ENCODE data around the gene CDS2. TPM values are rescaled to one million over a fixed set of nuclear protein-coding genes. Genes with fewer than 3 reads are reported as not detected.

Gene CDS2
- total RNA-seq, 1 donor from 2014 or later: 46.9 TPM

DNA sequence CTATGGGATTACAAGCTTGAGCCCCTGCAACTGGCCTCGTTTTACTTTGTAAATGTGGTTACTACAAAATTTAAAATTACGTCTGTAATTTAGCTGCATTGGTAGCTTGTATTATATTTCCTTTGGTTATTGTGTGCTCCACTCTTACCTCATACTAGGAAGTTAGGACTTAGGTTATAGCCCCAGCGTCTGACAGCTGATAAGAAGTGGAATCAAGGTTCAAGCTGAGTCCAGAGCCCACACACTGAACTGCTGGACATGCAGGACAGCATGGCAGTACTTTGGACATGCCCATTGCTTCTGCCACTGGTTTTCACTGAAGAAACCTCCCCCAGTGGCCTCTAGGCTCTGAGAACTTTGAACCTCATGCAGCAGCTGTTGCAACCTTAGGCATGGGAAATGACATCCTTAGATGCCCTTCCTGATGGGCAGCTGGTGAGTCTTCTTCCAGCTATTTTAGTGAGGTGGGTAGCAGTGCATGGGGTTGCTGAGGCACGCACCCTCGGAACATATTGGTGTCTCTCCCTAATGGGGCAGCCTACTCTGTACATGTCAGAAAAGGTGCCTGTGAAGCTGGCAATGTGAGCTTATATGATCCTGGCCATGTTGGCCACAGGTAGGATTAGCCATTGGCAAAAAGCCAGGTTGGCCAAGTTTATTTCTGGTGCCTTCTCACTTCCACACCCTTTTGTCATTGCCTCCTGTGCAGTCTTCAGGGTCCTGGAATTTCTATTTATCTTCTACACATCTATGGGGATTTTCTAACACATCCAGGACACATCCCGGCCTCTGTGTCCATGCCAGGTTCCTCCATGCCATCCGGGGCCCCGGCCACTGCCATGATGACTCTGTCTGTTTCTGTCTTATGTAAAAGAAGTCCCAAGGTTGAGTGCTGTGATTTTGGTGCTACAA, 85.3 kb downstream of the CDS2 start:
- Mint-ChIP-seq H3K4me1 (ENCODE audit: low read depth) (peaks cover 15% of the 10 kb centered on the region), H3K36me3 (ENCODE audit: low read depth) (peaks cover 8% of the 10 kb centered on the region), H3K27me3 (ENCODE audit: low read depth) (no peaks in the 10 kb centered on the region), H3K27ac (ENCODE audit: unreplicated experiment) (no peak overlapping the region), H3K4me3 (ENCODE audit: unreplicated experiment) (no peak overlapping the region), H3K9me3 (ENCODE audit: low read depth) (peaks cover 2% of the 10 kb centered on the region)
- TF ChIP-seq, protein P1, sequence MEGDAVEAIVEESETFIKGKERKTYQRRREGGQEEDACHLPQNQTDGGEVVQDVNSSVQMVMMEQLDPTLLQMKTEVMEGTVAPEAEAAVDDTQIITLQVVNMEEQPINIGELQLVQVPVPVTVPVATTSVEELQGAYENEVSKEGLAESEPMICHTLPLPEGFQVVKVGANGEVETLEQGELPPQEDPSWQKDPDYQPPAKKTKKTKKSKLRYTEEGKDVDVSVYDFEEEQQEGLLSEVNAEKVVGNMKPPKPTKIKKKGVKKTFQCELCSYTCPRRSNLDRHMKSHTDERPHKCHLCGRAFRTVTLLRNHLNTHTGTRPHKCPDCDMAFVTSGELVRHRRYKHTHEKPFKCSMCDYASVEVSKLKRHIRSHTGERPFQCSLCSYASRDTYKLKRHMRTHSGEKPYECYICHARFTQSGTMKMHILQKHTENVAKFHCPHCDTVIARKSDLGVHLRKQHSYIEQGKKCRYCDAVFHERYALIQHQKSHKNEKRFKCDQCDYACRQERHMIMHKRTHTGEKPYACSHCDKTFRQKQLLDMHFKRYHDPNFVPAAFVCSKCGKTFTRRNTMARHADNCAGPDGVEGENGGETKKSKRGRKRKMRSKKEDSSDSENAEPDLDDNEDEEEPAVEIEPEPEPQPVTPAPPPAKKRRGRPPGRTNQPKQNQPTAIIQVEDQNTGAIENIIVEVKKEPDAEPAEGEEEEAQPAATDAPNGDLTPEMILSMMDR (IDR thresholded peaks at IDR 0.05): no peak
- no peak for DNase-seq (ENCODE audit: low spot score)

DNA sequence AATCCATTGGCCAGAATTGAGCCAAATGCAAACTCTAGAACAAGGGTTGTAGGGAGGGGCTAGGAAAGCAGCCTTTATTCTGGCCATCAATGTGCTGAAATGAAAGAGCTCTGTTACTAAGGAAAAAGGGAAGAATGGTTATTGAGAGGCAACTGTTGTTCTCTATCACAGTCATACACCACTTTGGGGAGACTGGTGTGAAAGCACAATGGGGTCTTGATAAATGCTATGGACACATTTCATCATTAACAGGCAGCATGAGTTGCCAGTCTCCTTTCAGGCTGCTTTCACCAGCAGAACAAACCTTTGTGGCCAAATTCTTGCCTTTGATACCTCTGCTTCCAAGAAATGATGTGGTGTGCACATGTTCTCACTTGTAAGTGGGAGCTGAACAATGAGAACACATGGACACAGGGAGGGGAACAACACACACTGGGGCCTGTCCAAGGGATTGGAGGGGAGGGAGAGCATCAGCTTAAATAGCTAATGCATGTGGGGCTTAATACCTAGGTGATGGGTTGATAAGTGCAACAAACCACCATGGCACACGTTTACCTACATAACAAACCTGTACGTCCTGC, 86.2 kb downstream of the CDS2 start:
- TF ChIP-seq, protein P1 (IDR thresholded peaks at IDR 0.05): no peak
- H3K9me3 Mint-ChIP-seq (ENCODE audit: low read depth): peaks cover 2% of the 10 kb centered on the region
- H3K27ac Mint-ChIP-seq (ENCODE audit: unreplicated experiment): no peak overlapping the region

DNA sequence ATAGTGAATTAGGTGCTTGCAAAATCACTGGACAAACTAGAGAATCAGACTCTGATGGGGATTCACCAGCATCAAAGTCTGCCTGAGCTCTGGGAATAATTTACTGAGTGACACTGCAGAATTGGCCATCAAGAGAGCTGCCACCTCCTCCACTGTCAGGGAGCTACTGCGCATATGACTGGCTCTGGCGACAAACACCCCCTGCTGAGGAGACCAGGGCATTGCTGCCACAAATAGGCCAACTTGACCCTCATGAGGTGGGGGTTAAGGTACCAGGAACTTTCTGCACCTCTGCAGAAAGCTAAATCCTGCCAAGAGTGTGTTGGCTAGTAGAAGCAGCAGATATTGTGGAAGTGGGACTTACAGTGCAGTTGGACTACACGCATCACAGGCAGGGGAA, 88.0 kb downstream of the CDS2 start:
- Mint-ChIP-seq H3K27me3 (ENCODE audit: low read depth) (no peaks in the 10 kb centered on the region), H3K4me1 (ENCODE audit: low read depth) (peaks cover 15% of the 10 kb centered on the region), H3K36me3 (ENCODE audit: low read depth) (peaks cover 12% of the 10 kb centered on the region), H3K4me3 (ENCODE audit: unreplicated experiment) (no peak overlapping the region), H3K9me3 (ENCODE audit: low read depth) (no peaks in the 10 kb centered on the region), H3K27ac (ENCODE audit: unreplicated experiment) (no peak overlapping the region)
- DNase-seq (ENCODE audit: low spot score): no peak
- TF ChIP-seq, protein P1 (IDR thresholded peaks at IDR 0.05): no peak

More for the DNA sequence above, 86.2 kb downstream of the CDS2 start:
- H3K27me3 Mint-ChIP-seq (ENCODE audit: low read depth): no peaks in the 10 kb centered on the region
- no peak for DNase-seq (ENCODE audit: low spot score)
- no peak overlapping the region for H3K4me3 Mint-ChIP-seq (ENCODE audit: unreplicated experiment)
- H3K36me3 Mint-ChIP-seq (ENCODE audit: low read depth): peaks cover 8% of the 10 kb centered on the region
- peaks cover 15% of the 10 kb centered on the region for H3K4me1 Mint-ChIP-seq (ENCODE audit: low read depth)

DNA sequence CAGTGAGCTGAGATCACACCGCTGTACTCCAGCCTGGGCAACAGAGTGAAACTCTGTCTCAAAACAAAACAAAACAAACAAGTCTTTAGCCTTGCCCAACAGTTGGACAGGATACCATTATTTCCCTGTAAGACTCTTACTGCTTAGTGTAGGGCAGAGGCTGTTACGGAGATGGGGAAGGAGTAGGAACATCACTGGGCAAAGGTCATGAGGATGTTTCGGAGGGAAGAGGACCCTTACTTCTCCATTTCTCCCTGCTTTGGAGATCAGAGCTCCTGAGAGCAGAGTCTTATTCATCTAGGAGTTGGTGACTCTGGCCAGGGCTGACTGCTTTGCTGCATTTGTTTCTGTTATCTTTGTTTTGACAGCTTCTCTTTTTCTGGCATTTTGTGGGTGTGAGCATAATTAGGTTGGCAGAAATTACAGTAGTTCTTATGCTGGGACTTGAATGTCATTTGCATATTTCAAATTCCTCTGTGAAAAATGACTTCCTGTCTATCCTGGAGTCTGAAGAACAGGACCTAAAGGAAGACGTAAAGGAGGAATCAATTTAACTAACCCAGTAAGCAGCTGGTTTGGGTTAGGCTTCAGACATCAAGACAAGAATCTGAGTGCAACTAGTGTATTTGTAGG, 89.0 kb downstream of the CDS2 start:
- DNase-seq (ENCODE audit: low spot score): no peak
- H3K27ac Mint-ChIP-seq (ENCODE audit: unreplicated experiment): no peak overlapping the region
- H3K27me3 Mint-ChIP-seq (ENCODE audit: low read depth): no peaks in the 10 kb centered on the region
- H3K36me3 Mint-ChIP-seq (ENCODE audit: low read depth): peaks cover 12% of the 10 kb centered on the region
- H3K4me1 Mint-ChIP-seq (ENCODE audit: low read depth): peaks cover 15% of the 10 kb centered on the region
- H3K4me3 Mint-ChIP-seq (ENCODE audit: unreplicated experiment): no peak overlapping the region
- TF ChIP-seq, protein P1 (IDR thresholded peaks at IDR 0.05): no peak
- H3K9me3 Mint-ChIP-seq (ENCODE audit: low read depth): no peaks in the 10 kb centered on the region

DNA sequence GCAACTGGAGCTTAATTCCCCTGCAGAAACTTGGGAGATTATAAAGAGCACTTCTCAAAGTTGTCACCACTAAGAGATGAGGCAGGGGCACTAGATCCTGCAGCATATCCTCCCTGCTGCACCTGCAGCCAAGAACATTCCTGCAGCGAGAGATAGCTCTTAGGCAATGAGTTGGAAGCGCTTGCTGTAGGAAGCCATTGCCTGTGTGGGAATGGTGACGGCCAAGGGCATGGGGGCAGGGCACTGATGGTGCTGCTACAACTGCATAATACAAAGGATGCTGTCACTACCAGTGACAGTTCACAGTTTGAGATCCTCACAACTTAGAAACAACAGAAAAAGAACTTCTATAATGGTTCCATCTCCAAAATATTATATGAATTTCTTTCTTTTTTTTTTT, 89.9 kb downstream of the CDS2 start:
- Mint-ChIP-seq H3K9me3 (ENCODE audit: low read depth) (no peaks in the 10 kb centered on the region), H3K4me1 (ENCODE audit: low read depth) (peaks cover 15% of the 10 kb centered on the region), H3K27ac (ENCODE audit: unreplicated experiment) (no peak overlapping the region), H3K27me3 (ENCODE audit: low read depth) (no peaks in the 10 kb centered on the region), H3K4me3 (ENCODE audit: unreplicated experiment) (no peak overlapping the region), H3K36me3 (ENCODE audit: low read depth) (peaks cover 12% of the 10 kb centered on the region)
- TF ChIP-seq, protein P1 (IDR thresholded peaks at IDR 0.05): no peak
- no peak for DNase-seq (ENCODE audit: low spot score)
